ENCODE results near the gene SLC9C2.

DNA sequence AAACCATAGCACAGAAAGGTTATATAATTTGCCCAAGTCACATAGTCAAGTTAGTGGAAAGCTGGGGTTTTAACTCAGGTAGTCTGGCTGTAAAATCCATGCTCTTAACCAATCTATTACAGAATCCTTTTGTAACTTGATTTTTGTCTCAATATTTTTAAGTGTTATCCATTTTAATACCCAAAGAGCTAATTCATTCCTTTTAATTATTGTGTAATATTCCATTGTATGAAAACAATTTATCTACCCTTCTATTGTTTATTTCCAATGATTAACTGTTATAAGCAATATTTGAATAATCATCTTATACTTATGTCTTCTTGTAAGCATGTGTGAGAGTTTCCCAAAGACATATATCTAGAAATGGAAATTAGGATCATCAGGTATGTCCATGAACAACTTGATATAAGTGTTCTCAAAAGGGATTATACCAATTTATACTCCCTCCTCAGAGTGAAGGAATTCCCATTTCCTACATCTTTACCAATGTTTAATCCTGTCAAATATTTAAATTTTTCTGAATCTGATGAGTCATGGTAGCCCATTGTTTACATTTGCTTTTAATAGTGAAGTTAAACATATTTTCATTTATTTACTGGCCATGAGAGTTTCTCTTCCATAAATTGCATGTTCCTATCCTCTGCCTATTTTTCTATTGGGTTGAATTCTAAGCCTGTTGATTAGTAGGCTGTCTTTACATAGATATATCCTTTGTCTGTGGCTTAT is 46.2 kb upstream of the SLC9C2 start:
- TF ChIP-seq EZH2 (optimal IDR thresholded peaks at IDR 0.05; ENCODE audit: low read depth, low read length) = no peak
- no peak for TF ChIP-seq CTCF (IDR thresholded peaks at IDR 0.05; ENCODE audit: low read length)
- no peak for TF ChIP-seq EZH2phosphoT487 (IDR thresholded peaks at IDR 0.05; ENCODE audit: low read length)

Data from MM.1S (cell line).